ENCODE results near the gene PTTG1IP.
"Not testable (repeated sequence)": the region's sequence is repeated elsewhere in the genome, so short reads cannot be mapped to it uniquely, and the experiment has no call there.

PTTG1IP gene

DNA sequence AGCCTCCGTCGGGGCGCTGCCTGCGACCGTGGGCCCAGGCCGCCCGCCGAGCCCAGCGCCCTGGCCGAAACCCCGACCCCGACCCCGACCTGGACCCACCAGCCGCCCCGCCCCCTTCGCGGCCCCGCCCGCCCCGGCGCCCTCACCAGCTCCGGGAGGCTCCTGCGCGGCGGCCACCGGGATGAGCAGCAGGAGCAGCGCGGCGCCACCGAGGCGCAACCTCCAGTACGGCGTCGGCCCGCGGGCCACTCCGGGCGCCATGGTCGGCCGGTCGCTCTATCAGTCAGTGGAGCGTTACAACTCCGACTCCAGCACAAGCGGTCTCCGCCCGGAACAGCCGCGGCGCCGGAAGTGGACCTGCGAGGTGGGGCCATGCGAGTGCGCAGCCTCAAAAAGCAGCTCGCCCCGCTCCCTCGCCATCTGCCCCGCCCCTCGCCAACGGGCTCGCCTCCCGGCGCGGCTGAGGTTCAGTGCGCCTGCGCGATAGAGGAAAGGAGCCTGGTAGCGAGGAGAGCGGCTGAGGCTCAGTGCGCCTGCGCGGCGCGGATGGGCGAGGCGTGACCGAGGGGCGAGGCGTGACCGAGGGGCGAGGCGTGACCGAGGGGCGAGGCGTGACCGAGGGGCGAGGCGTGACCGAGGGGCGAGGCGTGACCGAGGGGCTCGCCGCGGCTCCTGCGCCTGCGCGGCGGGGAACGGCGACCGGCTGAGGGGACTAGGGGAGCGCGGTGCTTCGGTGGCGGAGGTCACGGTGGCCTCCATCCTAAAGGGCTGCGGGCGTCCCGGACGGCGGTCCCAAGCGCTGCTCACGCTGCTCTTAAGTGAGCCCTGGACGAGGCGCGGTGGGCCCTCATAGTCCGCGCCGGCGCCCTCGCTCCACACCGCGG, at the start of gene PTTG1IP:
Gene PTTG1IP (minus strand): TSS at position 335 of the 884 bp plus-strand sequence. CDS start 74 bp downstream, at position 261.
- peak; percentile 96 for DNase-seq (ENCODE audit: low spot score)

DNA sequence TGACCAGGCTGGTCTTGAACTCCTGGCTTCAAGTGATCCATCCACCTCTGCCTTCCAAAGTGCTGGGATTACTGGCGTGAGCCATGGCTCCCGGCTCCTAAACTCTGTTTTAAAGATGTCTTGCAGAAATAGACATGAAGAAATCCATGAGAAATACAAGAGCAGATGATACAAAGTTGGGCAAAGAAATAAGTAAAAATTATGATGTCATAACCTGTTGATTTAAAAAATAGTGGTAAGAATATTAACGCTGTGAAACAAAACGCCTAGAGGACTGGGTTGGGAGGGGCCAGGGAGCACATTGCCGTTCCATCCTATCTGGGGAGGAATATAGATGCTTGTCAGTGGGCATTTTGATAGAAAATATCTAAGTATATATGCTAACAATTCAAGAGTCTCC, 48.4 kb upstream of the PTTG1IP start:
- DNase-seq (ENCODE audit: low spot score), result no peak

- DNase-seq (ENCODE audit: low spot score), result no peak
Observed at GRCh38 chr21:44920694-44921604, 47.5 kb upstream of the PTTG1IP start, which contains the start of gene ITGB2. Gene ITGB2, minus strand, starts transcription at chr21:44920899. Its CDS starts 10,117 bp downstream, at chr21:44910782.

GRCh38 chr21:44919913-44920693, 46.6 kb upstream of the PTTG1IP start:
- DNase-seq (ENCODE audit: low spot score), result no peak

- DNase-seq (ENCODE audit: low spot score), result no peak
Observed at GRCh38 chr21:44919111-44919912, 45.8 kb upstream of the PTTG1IP start.

GRCh38 chr21:44918581-44919033, 45.1 kb upstream of the PTTG1IP start:
- DNase-seq (ENCODE audit: low spot score), result no peak

GRCh38 chr21:44918107-44918470, 44.6 kb upstream of the PTTG1IP start:
- DNase-seq (ENCODE audit: low spot score), result no peak

DNA sequence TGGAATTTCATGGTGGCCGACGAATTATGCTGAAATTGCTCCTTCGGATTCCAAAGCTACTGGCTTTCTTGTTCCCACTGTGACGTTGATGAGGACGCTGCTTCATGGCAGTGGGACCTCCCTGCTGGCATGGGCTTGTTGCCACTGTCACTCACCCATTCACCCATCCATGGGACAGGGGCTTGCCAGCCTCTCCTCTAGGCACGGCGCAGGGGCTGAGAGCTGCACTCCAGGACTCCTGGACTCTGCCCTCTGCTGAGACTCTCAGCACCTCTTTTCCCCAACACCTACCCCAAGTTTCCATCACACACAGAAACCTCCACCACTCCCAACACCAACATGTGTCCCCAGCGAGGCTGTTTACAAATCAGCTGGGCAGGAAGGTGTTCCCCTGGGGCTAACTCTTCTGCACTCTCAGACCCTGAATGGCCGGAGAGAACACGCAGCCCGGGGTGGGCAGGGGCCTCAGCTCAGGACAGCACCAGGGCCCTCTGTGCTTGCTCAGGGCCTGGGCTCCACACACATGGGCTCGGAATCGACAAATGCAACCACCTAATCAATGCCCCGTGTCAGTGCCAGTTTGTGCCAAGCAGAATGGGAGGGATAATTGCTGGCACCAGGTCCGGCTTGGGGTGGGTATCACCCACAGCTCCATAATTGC, 44.1 kb upstream of the PTTG1IP start:
- DNase-seq (ENCODE audit: low spot score), result no peak

DNA sequence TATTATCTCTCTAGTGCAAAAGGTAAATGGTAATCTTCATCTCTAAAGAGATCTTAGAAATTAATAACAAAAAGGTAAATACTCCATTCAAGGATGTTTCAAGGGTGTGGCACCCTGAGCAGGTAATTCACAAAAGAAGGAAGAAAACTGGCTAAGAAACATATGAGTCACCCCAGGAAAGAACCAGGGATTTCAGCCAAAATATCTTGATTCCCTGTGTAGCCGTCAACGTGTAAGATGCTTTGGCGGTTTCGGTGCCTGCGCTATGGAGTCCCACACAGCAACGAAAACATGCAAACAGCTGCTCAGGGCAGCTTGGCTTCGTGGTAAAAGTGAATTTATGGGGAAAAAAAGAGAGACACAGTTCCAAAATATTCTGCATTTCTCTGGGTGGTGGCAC, 43.5 kb upstream of the PTTG1IP start:
- DNase-seq (ENCODE audit: low spot score), result no peak

DNA sequence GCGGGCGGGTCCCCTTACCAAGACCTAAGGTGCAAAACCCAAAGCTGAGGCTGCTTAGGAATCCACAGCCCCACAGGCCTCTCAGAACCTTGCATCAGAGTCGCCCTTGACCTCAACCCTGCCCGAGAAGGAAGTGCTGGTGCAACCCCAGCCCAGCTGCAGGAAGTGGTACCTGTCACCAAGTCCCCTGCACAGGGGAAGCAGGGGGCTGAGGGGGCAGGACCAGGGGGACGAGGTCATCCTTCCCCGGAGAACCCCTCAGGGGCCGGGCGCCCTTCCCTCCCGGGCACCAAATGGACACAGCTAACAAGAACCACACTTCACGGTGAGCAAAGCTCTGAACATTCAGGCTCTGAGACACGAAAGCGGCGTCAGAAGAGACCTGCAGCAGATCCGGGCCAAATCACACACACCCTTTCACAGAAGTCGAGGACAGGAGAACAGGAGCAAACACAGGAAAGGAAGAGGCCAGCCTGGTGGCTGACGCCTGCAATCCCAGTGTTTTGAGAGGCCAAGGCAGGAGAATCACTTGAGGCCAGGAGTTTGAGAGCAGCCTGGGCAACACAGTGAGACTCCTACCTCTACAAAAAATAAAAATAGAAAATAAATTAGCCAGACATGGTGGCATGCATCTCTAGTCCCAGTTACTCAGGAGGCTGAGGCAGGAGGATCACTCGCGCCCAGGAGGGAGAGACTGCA, 40.8 kb upstream of the PTTG1IP start:
- no peak for DNase-seq (ENCODE audit: low spot score)

DNA sequence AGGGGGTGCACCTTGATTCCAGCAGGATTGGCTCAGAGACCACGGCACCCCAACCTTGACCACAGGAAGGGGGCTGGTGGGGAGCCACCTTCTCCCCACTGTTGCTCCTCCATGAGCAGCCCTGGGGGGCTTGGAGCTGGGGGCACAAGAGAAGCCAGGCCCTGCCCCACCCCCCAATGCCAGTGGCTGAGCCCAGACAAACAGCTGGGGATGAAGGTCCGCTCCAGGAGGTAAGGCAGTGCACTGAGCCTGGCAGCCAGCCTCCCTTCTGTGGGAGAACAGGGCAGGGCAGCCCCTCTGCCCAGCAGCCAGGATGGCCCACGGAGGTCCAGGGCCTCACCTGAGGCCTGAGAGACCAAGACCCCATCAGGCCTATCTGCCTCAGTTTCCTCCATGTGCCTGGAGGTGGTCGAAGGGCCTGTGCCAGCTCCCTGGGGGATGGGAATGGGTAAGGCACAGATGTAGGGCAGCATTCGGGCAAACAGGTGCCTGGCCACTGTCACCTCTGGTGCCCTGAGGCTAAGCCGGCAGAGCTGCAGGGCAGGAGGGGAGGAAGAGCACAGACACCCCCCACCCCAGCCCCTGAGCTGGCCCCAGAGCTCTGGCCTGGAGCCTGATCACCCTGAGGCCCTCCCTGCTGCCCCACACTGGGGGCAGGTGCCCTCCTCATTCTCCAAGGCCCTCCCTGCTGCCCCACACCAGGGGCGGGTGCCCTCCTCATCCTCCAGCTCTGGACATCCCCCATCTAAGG, 40.1 kb upstream of the PTTG1IP start:
- DNase-seq (ENCODE audit: low spot score), result no peak

DNA sequence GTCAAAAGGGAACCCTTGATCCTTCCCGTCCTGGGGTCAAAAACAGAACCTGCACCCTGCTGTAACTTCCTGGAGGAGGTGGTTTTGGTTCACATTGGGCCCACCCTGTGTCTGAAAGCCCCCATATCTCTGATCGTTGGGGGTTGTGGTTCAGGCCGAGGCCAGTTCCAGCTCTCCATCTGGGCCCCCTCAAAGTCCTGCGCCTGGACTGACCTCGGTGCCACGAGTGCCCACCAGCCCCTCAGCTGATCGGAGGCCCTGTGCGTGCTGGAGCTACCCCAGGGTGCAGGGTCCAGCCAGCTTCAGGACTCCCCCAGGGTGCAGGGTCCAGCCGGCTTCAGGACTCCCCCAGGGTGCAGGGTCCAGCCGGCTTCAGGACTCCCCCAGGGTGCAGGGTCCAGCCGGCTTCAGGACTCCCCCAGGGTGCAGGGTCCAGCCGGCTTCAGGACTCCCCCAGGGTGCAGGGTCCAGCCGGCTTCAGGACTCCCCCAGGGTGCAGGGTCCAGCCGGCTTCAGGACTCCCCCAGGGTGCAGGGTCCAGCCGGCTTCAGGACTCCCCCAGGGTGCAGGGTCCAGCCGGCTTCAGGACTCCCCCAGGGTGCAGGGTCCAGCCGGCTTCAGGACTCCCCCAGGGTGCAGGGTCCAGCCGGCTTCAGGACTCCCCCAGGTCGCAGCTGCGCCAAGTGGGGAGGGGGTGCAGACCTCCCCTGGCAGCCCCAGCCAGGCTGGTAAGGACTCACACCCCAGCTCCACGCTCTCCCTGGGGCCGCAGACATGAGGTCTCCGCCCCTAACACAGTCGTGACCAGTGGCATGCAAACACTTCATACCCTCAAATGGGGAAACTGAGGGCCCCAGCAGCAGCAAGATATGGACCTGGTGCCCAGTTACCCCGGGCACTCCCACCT, 39.3 kb upstream of the PTTG1IP start:
- DNase-seq (ENCODE audit: low spot score), result not testable (repeated sequence)

GRCh38 chr21:44912158-44912473, 38.6 kb upstream of the PTTG1IP start:
- no peak for DNase-seq (ENCODE audit: low spot score)

DNA sequence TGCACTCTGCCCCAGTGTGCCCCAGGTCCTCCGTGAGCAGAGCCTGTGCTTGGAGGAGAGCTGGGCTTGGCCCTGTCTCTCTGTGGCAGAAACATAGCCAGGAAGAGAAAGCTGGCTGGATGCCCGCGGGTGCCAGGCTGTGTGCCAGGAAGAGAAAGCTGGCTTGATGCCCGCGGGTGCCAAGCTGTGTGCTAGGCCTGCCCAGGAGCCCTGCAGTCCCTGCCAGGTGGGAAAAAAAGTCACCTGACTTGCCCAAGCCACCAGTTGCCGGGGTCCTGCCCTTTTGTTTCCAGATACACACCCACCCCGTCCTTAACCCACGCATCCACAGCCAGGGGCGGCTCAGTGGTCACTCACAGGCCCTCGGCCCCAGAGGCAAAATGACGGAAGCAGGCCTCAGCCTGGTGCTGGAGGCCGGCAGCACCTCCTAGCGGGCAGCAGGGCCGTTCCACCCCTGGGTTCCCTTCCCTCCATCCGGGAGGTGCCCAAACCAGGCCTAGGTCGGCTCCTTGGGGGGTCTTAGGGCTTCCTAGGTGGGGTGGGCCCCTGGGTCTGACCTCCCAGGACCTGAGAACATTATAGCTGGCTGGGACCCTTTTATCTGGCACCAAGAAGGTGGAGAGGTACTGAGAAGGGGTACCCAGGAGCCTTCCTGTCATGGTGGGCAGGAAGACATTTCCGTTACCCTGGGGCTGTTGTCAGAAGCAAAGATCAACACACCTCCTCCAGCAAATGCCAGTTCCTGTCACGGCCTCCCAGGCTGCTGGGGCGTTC, 38.1 kb upstream of the PTTG1IP start:
- DNase-seq (ENCODE audit: low spot score), result peak; percentile 89

DNA sequence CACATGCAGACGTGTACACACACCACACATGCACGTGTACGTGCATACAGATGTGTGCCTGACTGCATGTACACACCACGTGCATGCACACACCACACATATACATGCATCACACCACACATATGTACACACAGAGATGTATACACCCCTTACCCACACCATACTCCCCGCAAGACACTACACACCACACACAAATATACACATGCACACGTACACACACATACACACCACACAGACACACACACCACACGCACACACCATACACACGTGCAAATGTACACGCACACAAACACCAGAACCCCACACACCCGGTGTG, 37.5 kb upstream of the PTTG1IP start:
- no peak for DNase-seq (ENCODE audit: low spot score)

- no peak for DNase-seq (ENCODE audit: low spot score)
Observed at GRCh38 chr21:44910229-44911067, 37.0 kb upstream of the PTTG1IP start.

- no peak for DNase-seq (ENCODE audit: low spot score)
Observed at GRCh38 chr21:44909719-44910118, 36.2 kb upstream of the PTTG1IP start.

Data from cerebellar cortex (tissue), 1 donor.